Measurements from ENCODE around the gene PDLIM4. TPM values are rescaled to one million over a fixed set of nuclear protein-coding genes. Genes with fewer than 3 reads are reported as not detected.

The PDLIM4 gene
- total RNA-seq, 1 donor from 2014 or later = 56.6 TPM

DNA sequence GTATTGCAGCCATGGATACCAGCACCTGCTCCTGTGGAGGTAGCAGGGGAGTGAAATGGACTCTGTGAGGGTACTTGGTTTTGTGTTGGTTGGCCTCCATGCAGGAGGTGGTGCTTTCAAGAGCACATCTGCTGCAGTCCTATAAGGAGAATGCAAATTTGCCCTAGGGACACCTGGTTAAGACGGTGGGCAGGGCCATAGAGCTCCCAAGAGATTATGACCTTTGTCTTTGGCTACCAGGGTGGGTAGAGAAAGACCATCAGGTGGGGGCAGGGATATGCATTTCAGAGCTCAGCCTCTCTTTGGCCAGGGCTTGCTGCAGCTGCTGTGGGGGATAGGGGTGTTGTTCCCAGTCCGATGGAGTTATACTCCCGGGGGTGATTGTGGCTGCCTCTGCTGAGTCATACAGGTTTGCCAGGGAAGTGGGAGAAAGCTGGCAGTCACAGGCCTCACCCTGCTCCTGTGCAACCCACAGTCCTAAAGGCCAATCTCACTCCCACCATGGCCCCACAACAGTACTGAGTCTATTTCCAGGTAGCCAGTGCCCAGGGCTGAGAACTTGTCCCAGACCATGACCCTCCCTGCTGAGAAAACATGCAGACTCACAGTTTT lies 14.0 kb upstream of the PDLIM4 start:
- H3K4me2 ChIP-seq (ENCODE audit: low read length) = no peak overlapping the region
- no peaks in the 10 kb centered on the region for H4K20me1 ChIP-seq (ENCODE audit: insufficient read depth, low read length)
- TF ChIP-seq, protein P1, sequence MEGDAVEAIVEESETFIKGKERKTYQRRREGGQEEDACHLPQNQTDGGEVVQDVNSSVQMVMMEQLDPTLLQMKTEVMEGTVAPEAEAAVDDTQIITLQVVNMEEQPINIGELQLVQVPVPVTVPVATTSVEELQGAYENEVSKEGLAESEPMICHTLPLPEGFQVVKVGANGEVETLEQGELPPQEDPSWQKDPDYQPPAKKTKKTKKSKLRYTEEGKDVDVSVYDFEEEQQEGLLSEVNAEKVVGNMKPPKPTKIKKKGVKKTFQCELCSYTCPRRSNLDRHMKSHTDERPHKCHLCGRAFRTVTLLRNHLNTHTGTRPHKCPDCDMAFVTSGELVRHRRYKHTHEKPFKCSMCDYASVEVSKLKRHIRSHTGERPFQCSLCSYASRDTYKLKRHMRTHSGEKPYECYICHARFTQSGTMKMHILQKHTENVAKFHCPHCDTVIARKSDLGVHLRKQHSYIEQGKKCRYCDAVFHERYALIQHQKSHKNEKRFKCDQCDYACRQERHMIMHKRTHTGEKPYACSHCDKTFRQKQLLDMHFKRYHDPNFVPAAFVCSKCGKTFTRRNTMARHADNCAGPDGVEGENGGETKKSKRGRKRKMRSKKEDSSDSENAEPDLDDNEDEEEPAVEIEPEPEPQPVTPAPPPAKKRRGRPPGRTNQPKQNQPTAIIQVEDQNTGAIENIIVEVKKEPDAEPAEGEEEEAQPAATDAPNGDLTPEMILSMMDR (IDR thresholded peaks at IDR 0.05; ENCODE audit: insufficient read depth, low read depth, low read length) = no peak
- no peak for TF ChIP-seq EZH2 (IDR thresholded peaks at IDR 0.05; ENCODE audit: insufficient read depth, low read length)
- no peaks in the 10 kb centered on the region for H3K79me2 ChIP-seq (ENCODE audit: insufficient read depth, low read length)
- H3K27me3 ChIP-seq (ENCODE audit: insufficient read depth, low read length) = peaks cover 2% of the 10 kb centered on the region
- H3K4me3 ChIP-seq (ENCODE audit: insufficient read depth, low read depth, low read length) = no peak overlapping the region
- no peak for DNase-seq (ENCODE audit: low read depth)
- no peaks in the 10 kb centered on the region for H3K4me1 ChIP-seq (ENCODE audit: insufficient read depth, low read length)
- Mint-ChIP-seq H3K36me3 (ENCODE audit: low read depth, unreplicated experiment) (peaks cover 4% of the 10 kb centered on the region), H3K4me1 (ENCODE audit: low read depth, unreplicated experiment) (no peaks in the 10 kb centered on the region), H3K9me3 (ENCODE audit: unreplicated experiment) (peaks cover 12% of the 10 kb centered on the region), H3K27ac (ENCODE audit: unreplicated experiment) (peak overlapping the region; percentile 58), H3K27me3 (ENCODE audit: low read depth, unreplicated experiment) (no peaks in the 10 kb centered on the region), H3K4me3 (ENCODE audit: unreplicated experiment) (no peak overlapping the region)
- H3K36me3 ChIP-seq (ENCODE audit: insufficient read depth, low read length) = no peaks in the 10 kb centered on the region
- no peak overlapping the region for H2AFZ ChIP-seq (ENCODE audit: low read depth, low read length)
- H3K27ac ChIP-seq (ENCODE audit: low read depth, low read length) = no peak overlapping the region
- no peak overlapping the region for H3K9ac ChIP-seq (ENCODE audit: low read length)
- H3K9me3 ChIP-seq (ENCODE audit: insufficient read depth, low read depth, low read length) = no peaks in the 10 kb centered on the region
- FAIRE-seq = no peak

GRCh38 chr5:132245593-132245992 lies 11.9 kb upstream of the PDLIM4 start:
- Mint-ChIP-seq H3K27ac (ENCODE audit: unreplicated experiment) (no peak overlapping the region), H3K36me3 (ENCODE audit: low read depth, unreplicated experiment) (peaks cover 4% of the 10 kb centered on the region), H3K9me3 (ENCODE audit: unreplicated experiment) (peaks cover 12% of the 10 kb centered on the region), H3K27me3 (ENCODE audit: low read depth, unreplicated experiment) (no peaks in the 10 kb centered on the region), H3K4me1 (ENCODE audit: low read depth, unreplicated experiment) (no peaks in the 10 kb centered on the region), H3K4me3 (ENCODE audit: unreplicated experiment) (no peak overlapping the region)
- TF ChIP-seq, protein P1 (IDR thresholded peaks at IDR 0.05; ENCODE audit: insufficient read depth, low read depth, low read length) = no peak
- TF ChIP-seq EZH2 (IDR thresholded peaks at IDR 0.05; ENCODE audit: insufficient read depth, low read length) = no peak
- H3K9me3 ChIP-seq (ENCODE audit: insufficient read depth, low read depth, low read length) = no peaks in the 10 kb centered on the region
- no peak overlapping the region for H3K4me3 ChIP-seq (ENCODE audit: insufficient read depth, low read depth, low read length)
- peaks cover 2% of the 10 kb centered on the region for H3K27me3 ChIP-seq (ENCODE audit: insufficient read depth, low read length)
- H3K27ac ChIP-seq (ENCODE audit: low read depth, low read length) = no peak overlapping the region
- H2AFZ ChIP-seq (ENCODE audit: low read depth, low read length) = no peak overlapping the region
- no peaks in the 10 kb centered on the region for H3K36me3 ChIP-seq (ENCODE audit: insufficient read depth, low read length)
- FAIRE-seq (no peak), DNase-seq (ENCODE audit: low read depth) (no peak)
- H4K20me1 ChIP-seq (ENCODE audit: insufficient read depth, low read length) = no peaks in the 10 kb centered on the region
- H3K79me2 ChIP-seq (ENCODE audit: insufficient read depth, low read length) = no peaks in the 10 kb centered on the region
- H3K4me2 ChIP-seq (ENCODE audit: low read length) = no peak overlapping the region
- H3K4me1 ChIP-seq (ENCODE audit: insufficient read depth, low read length) = no peaks in the 10 kb centered on the region
- H3K9ac ChIP-seq (ENCODE audit: low read length) = no peak overlapping the region

GRCh38 chr5:132246806-132247205 lies 10.7 kb upstream of the PDLIM4 start:
- H3K27me3 Mint-ChIP-seq (ENCODE audit: low read depth, unreplicated experiment) = no peaks in the 10 kb centered on the region
- no peak for DNase-seq (ENCODE audit: low read depth)
- Histone ChIP-seq H3K4me2 (ENCODE audit: low read length) (no peak overlapping the region), H3K4me3 (ENCODE audit: insufficient read depth, low read depth, low read length) (no peak overlapping the region), H3K27ac (ENCODE audit: low read depth, low read length) (no peak overlapping the region), H3K79me2 (ENCODE audit: insufficient read depth, low read length) (no peaks in the 10 kb centered on the region), H4K20me1 (ENCODE audit: insufficient read depth, low read length) (no peaks in the 10 kb centered on the region), H3K9ac (ENCODE audit: low read length) (no peak overlapping the region), H3K36me3 (ENCODE audit: insufficient read depth, low read length) (no peaks in the 10 kb centered on the region), H3K9me3 (ENCODE audit: insufficient read depth, low read depth, low read length) (no peaks in the 10 kb centered on the region), H2AFZ (ENCODE audit: low read depth, low read length) (no peak overlapping the region), H3K4me1 (ENCODE audit: insufficient read depth, low read length) (peaks cover 9% of the 10 kb centered on the region), H3K27me3 (ENCODE audit: insufficient read depth, low read length) (peaks cover 2% of the 10 kb centered on the region)
- peaks cover 4% of the 10 kb centered on the region for H3K36me3 Mint-ChIP-seq (ENCODE audit: low read depth, unreplicated experiment)
- H3K4me1 Mint-ChIP-seq (ENCODE audit: low read depth, unreplicated experiment) = no peaks in the 10 kb centered on the region
- TF ChIP-seq EZH2 (IDR thresholded peaks at IDR 0.05; ENCODE audit: insufficient read depth, low read length) = no peak
- TF ChIP-seq, protein P1 (IDR thresholded peaks at IDR 0.05; ENCODE audit: insufficient read depth, low read depth, low read length) = no peak
- FAIRE-seq = no peak
- H3K9me3 Mint-ChIP-seq (ENCODE audit: unreplicated experiment) = peaks cover 10% of the 10 kb centered on the region
- H3K4me3 Mint-ChIP-seq (ENCODE audit: unreplicated experiment) = no peak overlapping the region
- no peak overlapping the region for H3K27ac Mint-ChIP-seq (ENCODE audit: unreplicated experiment)

Measured in astrocyte (in vitro differentiated cells and primary cell).